Stomach (tissue), 9 donors: ENCODE data around the gene PCDHGA10. TPM values are rescaled to one million over a fixed set of nuclear protein-coding genes. Genes with fewer than 3 reads are reported as not detected.
"Not testable (repeated sequence)": the region's sequence is repeated elsewhere in the genome, so short reads cannot be mapped to it uniquely, and the experiment has no call there.

Experiments used
- DNase-seq, 2 donors: peaks; one replicate each; pipeline versions ENCODE4 v3.0.0 to v3.0.0-alpha.2; 2013 to 2019
- H3K27ac ChIP-seq, 5 donors: fragments of 200-600 bp in 4 of 5; sonication (generic) in 4 of 5; one replicate each; pipeline ENCODE4 v1.5.1; 2013 to 2019; ENCODE audit warnings: mild to moderate bottlenecking in 1 of 5, moderate library complexity in 1 of 5
- H3K27me3 ChIP-seq, 3 donors: fragments of 200-600 bp; sonication (generic); one replicate each; pipeline ENCODE4 v1.5.1; 2017 to 2019; ENCODE audit warnings: mixed run types in 1 of 3
- H3K36me3 ChIP-seq, 4 donors: fragments of 200-600 bp; sonication (generic); 1 replicate in 3 of 4; 2 replicates in 1 of 4; pipeline ENCODE4 v1.5.1; 2016 to 2019
- H3K4me1 ChIP-seq, 4 donors: fragments of 200-600 bp; sonication (generic); one replicate each; pipeline ENCODE4 v1.5.1; 2016 to 2019
- H3K4me3 ChIP-seq, 4 donors: fragments of 200-600 bp; sonication (generic) in 3 of 4; one replicate each; pipeline ENCODE4 v1.5.1; 2016 to 2019; ENCODE audit warnings: mild to moderate bottlenecking in 1 of 4
- H3K9me3 ChIP-seq, 4 donors: fragments of 200-600 bp; sonication (generic); one replicate each; pipeline ENCODE4 v1.5.1; 2016 to 2019
- EP300 ChIP-seq: sonication (generic); formaldehyde crosslinking; IDR thresholded peaks from one replicate; pipeline ENCODE4 v1.6.1; 2017; ENCODE audit warnings: antibody characterized with exemption
- POLR2A ChIP-seq, 4 donors: fragments of 450-650 bp; IDR thresholded peaks; one replicate each; pipeline ENCODE4 v1.6.1; 2016; ENCODE audit warnings: antibody characterized with exemption in 4 of 4, control low read depth in 2 of 4, mild to moderate bottlenecking in 1 of 4, moderate library complexity in 1 of 4
- POLR2AphosphoS5 ChIP-seq, 3 donors: sonication (generic); formaldehyde crosslinking; IDR thresholded peaks; one replicate each; pipeline ENCODE4 v1.6.1; 2016; ENCODE audit warnings: antibody characterized with exemption in 3 of 3
- WGBS, 5 donors: extraction: QIAGEN DNeasy Blood & Tissue Kit in 3 of 5; methylation state at CpG; one replicate each; pipeline versions ENCODE4 v1.1.5 to v1.1.7; 2013 to 2018; 5-methylcytosine and 5-hydroxymethylcytosine counted together
- intact Hi-C: fragments of 100-400 bp; cut with DNase I; formaldehyde crosslinking; loops from one replicate; pipeline ENCODE4 v1.15.1; 2023; ENCODE audit warnings: low total_unique reads
- polyA plus RNA-seq, 3 donors: library from polyadenylated mRNA; stranded (reverse); fragments of 200-250 nt; gene quantifications; one replicate each; pipeline ENCODE4 v1.2.3, GENCODE V29; 2013
- total RNA-seq, 5 donors: library from RNA; depleted of rRNA; stranded (reverse); fragments of >200 nt; gene quantifications; one replicate each; pipeline versions ENCODE4 v1.1.0 to v1.2.3, GENCODE V29; 2014 to 2016
- TF ChIP-seq, protein P1 (sequence below), 7 experiments: fragments of 450-650 bp in 4 of 7; fragments of 200-600 bp in 3 of 7; sonication (generic) in 3 of 7; IDR thresholded peaks; one replicate each; pipeline ENCODE4 v1.5.1; 2016 to 2019; ENCODE audit warnings: antibody characterized with exemption in 7 of 7, control low read depth in 2 of 7, mild to moderate bottlenecking in 1 of 7
- donor health status: healthy with polysubstance abuse.
- donor health status: Bipolar disorder and iron deficiency.
- donor health status: healthy.

The PCDHGA10 gene
- total and polyA plus RNA-seq, 8 donors: 0.15 to 7.0 (median 0.89) TPM; not detected in 1

DNA sequence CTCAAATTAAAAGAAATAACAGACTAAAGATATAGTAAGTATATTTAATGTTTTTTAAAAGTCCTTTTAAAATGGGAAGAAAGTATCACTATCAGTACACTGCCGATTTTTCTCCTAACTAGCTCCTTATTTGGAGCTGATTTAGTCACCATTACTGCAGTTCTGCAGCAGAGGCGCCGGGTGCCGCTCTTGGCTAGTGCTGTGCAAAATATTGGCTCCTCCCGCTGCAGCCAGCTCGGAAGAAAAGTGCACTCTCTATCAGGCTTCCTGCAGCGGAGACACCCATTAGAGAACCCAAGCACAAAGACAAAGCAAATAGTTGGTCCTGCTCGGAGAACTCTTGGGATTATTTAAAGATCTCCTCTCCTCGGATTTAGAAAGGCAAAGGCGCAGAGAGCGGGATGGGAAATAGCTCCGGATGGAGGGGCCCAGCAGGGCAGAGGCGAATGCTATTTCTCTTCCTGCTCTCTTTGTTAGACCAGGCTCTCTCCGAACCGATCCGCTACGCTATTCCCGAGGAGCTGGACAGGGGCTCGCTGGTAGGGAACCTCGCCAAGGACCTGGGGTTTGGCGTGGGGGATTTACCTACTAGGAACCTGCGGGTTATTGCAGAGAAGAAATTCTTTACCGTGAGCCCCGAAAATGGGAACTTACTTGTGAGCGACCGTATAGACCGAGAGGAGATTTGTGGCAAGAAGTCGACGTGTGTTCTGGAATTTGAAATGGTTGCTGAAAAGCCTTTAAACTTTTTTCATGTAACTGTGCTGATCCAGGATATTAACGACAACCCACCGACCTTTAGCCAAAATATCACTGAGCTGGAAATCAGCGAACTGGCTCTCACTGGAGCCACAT is 42.6 kb upstream of the PCDHGA10 start, which contains the start of gene PCDHGB3:
Gene PCDHGB3 (plus strand): TSS at position 249 of the 855 bp plus-strand sequence. CDS start 153 bp downstream, at position 402.
- intact Hi-C loops: no loop called here
- TF ChIP-seq POLR2A (IDR thresholded peaks at IDR 0.05): no peak
- no peak for TF ChIP-seq EP300
- H3K36me3 ChIP-seq: peaks cover 0 to 11% (median 0%) of the 10 kb centered on the region in 4 donors
- H3K27me3 ChIP-seq: peaks cover 0 to 72% (median 38%) of the 10 kb centered on the region in 3 donors
- no peak within 1 kb of the TSS for H3K27ac ChIP-seq
- WGBS, 5 donors: 17 to 21% (median 18%) methylated on average over 30 to 32 of the region's 32 CpGs
- peak in 1 of 2 donors; percentile 52 for DNase-seq
- no peaks in the 10 kb centered on the region for H3K4me1 ChIP-seq
- peaks cover 61 to 100% (median 86%) of the 10 kb centered on the region in 4 donors for H3K9me3 ChIP-seq
- H3K4me3 ChIP-seq: peak within 1 kb of the TSS in 3 of 4 donors; percentile 20 to 30 (median 26)

DNA sequence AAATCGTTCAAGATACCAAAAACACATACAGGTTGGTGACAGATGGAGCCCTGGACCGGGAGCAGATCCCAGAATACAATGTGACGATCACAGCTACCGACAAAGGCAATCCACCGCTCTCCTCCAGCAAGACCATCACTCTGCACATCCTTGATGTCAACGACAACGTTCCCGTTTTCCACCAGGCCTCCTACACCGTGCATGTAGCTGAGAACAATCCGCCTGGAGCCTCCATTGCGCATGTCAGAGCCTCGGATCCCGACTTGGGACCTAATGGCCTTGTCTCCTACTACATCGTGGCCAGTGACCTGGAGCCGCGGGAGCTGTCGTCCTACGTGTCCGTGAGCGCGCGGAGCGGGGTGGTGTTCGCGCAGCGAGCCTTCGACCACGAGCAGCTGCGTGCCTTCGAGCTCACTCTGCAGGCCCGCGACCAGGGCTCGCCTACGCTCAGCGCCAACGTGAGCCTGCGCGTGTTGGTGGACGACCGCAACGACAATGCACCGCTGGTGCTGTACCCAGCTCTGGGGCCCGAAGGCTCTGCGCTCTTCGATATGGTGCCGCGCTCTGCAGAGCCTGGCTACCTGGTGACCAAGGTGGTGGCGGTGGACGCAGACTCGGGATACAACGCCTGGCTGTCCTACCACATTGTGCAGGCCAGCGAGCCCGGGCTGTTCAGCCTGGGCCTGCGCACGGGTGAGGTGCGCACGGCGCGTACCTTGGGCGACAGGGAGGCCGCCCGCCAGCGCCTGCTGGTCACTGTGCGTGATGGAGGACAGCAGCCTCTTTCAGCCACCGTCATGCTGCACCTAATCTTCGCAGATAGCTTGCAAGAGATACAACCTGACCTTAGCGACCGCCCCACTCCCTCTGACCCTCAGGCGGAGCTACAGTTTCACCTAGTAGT is 41.0 kb upstream of the PCDHGA10 start:
- Histone ChIP-seq H3K4me3 (no peak overlapping the region), H3K27me3 (peaks cover 0 to 65% (median 27%) of the 10 kb centered on the region in 3 donors), H3K36me3 (peaks cover 0 to 11% (median 0%) of the 10 kb centered on the region in 4 donors), H3K9me3 (peaks cover 57 to 100% (median 85%) of the 10 kb centered on the region in 4 donors), H3K4me1 (no peaks in the 10 kb centered on the region), H3K27ac (no peak overlapping the region)
- TF ChIP-seq POLR2AphosphoS5 (IDR thresholded peaks at IDR 0.05) (no peak), EP300 (no peak), POLR2A (IDR thresholded peaks at IDR 0.05) (no peak)
- TF ChIP-seq, protein P1, sequence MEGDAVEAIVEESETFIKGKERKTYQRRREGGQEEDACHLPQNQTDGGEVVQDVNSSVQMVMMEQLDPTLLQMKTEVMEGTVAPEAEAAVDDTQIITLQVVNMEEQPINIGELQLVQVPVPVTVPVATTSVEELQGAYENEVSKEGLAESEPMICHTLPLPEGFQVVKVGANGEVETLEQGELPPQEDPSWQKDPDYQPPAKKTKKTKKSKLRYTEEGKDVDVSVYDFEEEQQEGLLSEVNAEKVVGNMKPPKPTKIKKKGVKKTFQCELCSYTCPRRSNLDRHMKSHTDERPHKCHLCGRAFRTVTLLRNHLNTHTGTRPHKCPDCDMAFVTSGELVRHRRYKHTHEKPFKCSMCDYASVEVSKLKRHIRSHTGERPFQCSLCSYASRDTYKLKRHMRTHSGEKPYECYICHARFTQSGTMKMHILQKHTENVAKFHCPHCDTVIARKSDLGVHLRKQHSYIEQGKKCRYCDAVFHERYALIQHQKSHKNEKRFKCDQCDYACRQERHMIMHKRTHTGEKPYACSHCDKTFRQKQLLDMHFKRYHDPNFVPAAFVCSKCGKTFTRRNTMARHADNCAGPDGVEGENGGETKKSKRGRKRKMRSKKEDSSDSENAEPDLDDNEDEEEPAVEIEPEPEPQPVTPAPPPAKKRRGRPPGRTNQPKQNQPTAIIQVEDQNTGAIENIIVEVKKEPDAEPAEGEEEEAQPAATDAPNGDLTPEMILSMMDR (IDR thresholded peaks at IDR 0.05): no peak
- intact Hi-C loops: no loop called here
- no peak for DNase-seq
- whole genome bisulfite sequencing, 5 donors: 34 to 41% (median 36%) methylated on average over 47 to 69 of the region's 69 CpGs

DNA sequence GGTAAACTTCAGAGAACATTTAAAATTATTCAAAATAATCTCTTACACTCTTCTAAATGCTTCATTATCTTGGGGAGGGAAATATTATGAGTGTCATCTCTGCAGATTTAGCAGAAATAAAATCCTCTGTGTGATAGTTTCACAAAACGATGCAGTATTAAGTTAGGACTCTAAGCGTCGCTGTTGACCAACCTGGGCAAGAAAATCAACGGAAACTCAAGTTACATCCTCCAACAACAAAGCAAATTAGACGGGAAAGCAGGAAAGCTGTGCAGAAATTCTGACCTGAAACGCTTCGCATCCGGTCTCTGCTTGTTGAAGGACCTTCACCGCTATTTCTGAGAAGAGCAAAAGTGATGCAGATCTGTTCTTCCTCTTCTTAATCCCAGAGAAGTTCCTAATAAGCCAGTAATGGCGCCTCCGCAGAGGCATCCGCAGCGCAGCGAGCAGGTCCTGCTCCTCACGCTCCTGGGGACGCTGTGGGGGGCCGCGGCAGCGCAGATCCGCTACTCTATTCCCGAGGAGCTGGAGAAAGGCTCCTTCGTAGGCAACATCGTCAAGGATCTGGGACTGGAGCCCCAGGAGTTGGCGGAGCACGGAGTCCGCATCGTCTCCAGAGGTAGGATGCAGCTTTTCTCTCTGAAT is 39.0 kb upstream of the PCDHGA10 start, which contains the start of gene PCDHGA6:
Gene PCDHGA6 (plus strand): TSS at position 219 of the 645 bp plus-strand sequence. CDS start 193 bp downstream, at position 412.
- TF ChIP-seq POLR2A (IDR thresholded peaks at IDR 0.05) (no peak), EP300 (no peak), POLR2AphosphoS5 (IDR thresholded peaks at IDR 0.05) (no peak)
- TF ChIP-seq, protein P1 (IDR thresholded peaks at IDR 0.05): no peak
- DNase-seq: peak in 1 of 2 donors; percentile 27
- peaks cover 54 to 100% (median 89%) of the 10 kb centered on the region in 4 donors for H3K9me3 ChIP-seq
- H3K4me1 ChIP-seq: no peaks in the 10 kb centered on the region
- WGBS, 5 donors: 16 to 27% (median 21%) methylated on average over 17 to 27 of the region's 27 CpGs
- intact Hi-C loops: no loop called here
- peaks cover 0 to 73% (median 22%) of the 10 kb centered on the region in 3 donors for H3K27me3 ChIP-seq
- peaks cover 0 to 11% (median 0%) of the 10 kb centered on the region in 4 donors for H3K36me3 ChIP-seq
- H3K4me3 ChIP-seq: peak within 1 kb of the TSS in 2 of 4 donors; percentile 0 to 23
- no peak within 1 kb of the TSS for H3K27ac ChIP-seq

DNA sequence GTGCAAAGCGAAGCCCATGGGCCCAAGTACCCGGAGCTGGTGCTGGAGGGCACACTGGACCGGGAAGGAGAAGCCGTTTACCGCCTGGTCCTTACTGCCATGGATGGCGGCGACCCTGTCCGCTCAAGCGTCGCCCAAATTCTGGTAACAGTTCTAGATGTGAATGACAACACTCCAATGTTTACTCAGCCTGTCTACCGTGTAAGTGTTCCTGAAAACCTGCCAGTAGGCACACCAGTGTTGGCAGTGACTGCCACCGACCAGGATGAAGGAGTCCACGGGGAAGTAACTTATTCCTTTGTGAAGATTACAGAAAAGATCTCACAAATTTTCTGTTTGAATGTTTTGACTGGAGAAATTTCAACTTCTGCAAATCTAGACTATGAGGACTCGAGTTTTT is 38.2 kb upstream of the PCDHGA10 start:
- TF ChIP-seq EP300 (no peak), POLR2AphosphoS5 (IDR thresholded peaks at IDR 0.05) (no peak), POLR2A (IDR thresholded peaks at IDR 0.05) (no peak)
- TF ChIP-seq, protein P1 (IDR thresholded peaks at IDR 0.05): no peak
- intact Hi-C loops: no loop called here
- Histone ChIP-seq H3K36me3 (peaks cover 0 to 11% (median 0%) of the 10 kb centered on the region in 4 donors), H3K27ac (no peak overlapping the region), H3K4me3 (no peak overlapping the region), H3K4me1 (no peaks in the 10 kb centered on the region), H3K27me3 (peaks cover 0 to 73% (median 22%) of the 10 kb centered on the region in 3 donors), H3K9me3 (peaks cover 54 to 100% (median 89%) of the 10 kb centered on the region in 4 donors)
- no peak for DNase-seq
- WGBS, 5 donors: 53 to 69% (median 56%) methylated on average over 13 to 14 of the region's 14 CpGs

DNA sequence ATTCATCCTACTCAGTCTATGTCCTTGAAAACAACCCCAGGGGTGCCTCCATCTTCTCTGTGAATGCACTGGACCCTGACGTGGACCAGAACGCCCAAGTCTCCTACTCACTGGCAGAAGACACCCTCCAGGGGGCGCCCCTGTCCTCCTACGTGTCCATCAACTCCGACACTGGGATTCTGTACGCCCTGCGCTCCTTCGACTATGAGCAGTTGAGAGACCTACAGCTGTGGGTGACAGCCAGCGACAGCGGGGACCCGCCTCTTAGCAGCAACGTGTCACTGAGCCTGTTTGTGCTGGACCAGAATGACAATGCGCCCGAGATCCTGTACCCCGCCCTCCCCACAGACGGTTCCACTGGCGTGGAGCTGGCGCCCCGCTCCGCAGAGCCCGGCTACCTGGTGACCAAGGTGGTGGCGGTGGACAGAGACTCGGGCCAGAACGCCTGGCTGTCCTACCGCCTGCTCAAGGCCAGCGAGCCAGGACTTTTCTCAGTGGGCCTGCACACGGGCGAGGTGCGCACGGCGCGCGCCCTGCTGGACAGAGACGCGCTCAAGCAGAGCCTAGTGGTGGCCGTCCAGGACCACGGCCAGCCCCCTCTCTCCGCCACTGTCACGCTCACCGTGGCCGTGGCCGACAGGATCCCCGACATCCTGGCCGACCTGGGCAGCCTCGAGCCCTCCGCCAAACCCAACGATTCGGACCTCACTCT is 37.2 kb upstream of the PCDHGA10 start:
- H3K27ac ChIP-seq, H3K4me1 ChIP-seq, H3K4me3 ChIP-seq, DNase-seq, intact Hi-C loops: not testable (repeated sequence)
- Histone ChIP-seq H3K9me3 (peaks cover 51 to 99% (median 87%) of the 10 kb centered on the region in 4 donors), H3K36me3 (peaks cover 0 to 11% (median 0%) of the 10 kb centered on the region in 4 donors), H3K27me3 (peaks cover 0 to 67% (median 16%) of the 10 kb centered on the region in 3 donors)
- WGBS, 5 donors: 37 to 57% (median 46%) methylated on average over 18 to 40 of the region's 48 CpGs
